GM23338 (cell line): Measurements from ENCODE around the gene OLA1. TPM values are rescaled to one million over a fixed set of nuclear protein-coding genes. Genes with fewer than 3 reads are reported as not detected.

Experiments
- ATAC-seq: fragments of 200-7000 bp; cut with Tn5 transposase; 3 replicates; pipeline ENCODE4 v1.9.1; 2020
- DNase-seq: peaks from one replicate; pipeline ENCODE4 v3.0.0-alpha.2; 2015; ENCODE audit warnings: low spot score
- H2AFZ ChIP-seq: fragments of 200-600 bp; sonication (generic); 2 replicates; pipeline ENCODE4 v1.8.0; 2016; ENCODE audit warnings: antibody characterized with exemption, mild to moderate bottlenecking, moderate library complexity
- H3F3A ChIP-seq: fragments of 200-600 bp; sonication (generic); replicated peaks from 2 replicates; pipeline ENCODE4 v1.8.0; 2017; ENCODE audit warnings: antibody characterized with exemption, mixed run types, low read depth
- H3K27ac ChIP-seq: fragments of 200-600 bp; sonication (generic); 2 replicates; pipeline ENCODE4 v1.6.1; 2016; ENCODE audit warnings: low read depth
- H3K27me3 ChIP-seq: fragments of 200-600 bp; sonication (generic); 2 replicates; pipeline ENCODE4 v1.8.0; 2016; ENCODE audit warnings: mild to moderate bottlenecking, mixed run types, moderate library complexity; ENCODE audit not compliant: insufficient read depth
- H3K36me3 ChIP-seq: fragments of 200-600 bp; sonication (generic); 2 replicates; pipeline ENCODE4 v1.8.0; 2016; ENCODE audit warnings: mild to moderate bottlenecking; ENCODE audit not compliant: insufficient read depth
- H3K4me1 ChIP-seq: fragments of 200-600 bp; sonication (generic); 2 replicates; pipeline ENCODE4 v1.8.0; 2016; ENCODE audit warnings: mild to moderate bottlenecking, moderate library complexity; ENCODE audit not compliant: insufficient read depth
- H3K4me2 ChIP-seq: fragments of 200-600 bp; sonication (generic); 2 replicates; pipeline ENCODE4 v1.7.1; 2017; ENCODE audit warnings: mixed run types
- H3K4me3 ChIP-seq: fragments of 200-600 bp; sonication (generic); 2 replicates; pipeline ENCODE4 v1.6.1; 2016; ENCODE audit warnings: mixed run types
- H3K79me2 ChIP-seq: fragments of 200-600 bp; sonication (generic); replicated peaks from 2 replicates; pipeline ENCODE4 v1.8.0; 2017; ENCODE audit warnings: mild to moderate bottlenecking; ENCODE audit not compliant: insufficient read depth
- H3K9me2 ChIP-seq: fragments of 200-600 bp; sonication (generic); 2 replicates; pipeline ENCODE4 v1.8.0; 2017; ENCODE audit not compliant: insufficient read depth
- H4K20me1 ChIP-seq: fragments of 200-600 bp; sonication (generic); replicated peaks from 2 replicates; pipeline ENCODE4 v1.8.0; 2017; ENCODE audit warnings: mild to moderate bottlenecking; ENCODE audit not compliant: insufficient read depth
- H3K27ac Mint-ChIP-seq: 2 replicates; pipeline ENCODE4 v1.8.0; 2020; ENCODE audit warnings: inconsistent platforms, mild to moderate bottlenecking, moderate library complexity, mixed read lengths
- H3K27me3 Mint-ChIP-seq: 3 replicates; pipeline ENCODE4 v1.8.0; 2022; ENCODE audit warnings: low read depth, mild to moderate bottlenecking, moderate library complexity, mixed read lengths, inconsistent platforms; ENCODE audit not compliant: insufficient read depth, poor library complexity
- H3K36me3 Mint-ChIP-seq: 3 replicates; pipeline ENCODE4 v1.8.0; 2021; ENCODE audit warnings: low read depth, mild to moderate bottlenecking, inconsistent platforms, moderate library complexity, mixed read lengths
- H3K4me1 Mint-ChIP-seq: 3 replicates; pipeline ENCODE4 v1.8.0; 2020; ENCODE audit warnings: mild to moderate bottlenecking, inconsistent platforms, mixed read lengths
- H3K4me3 Mint-ChIP-seq: 3 replicates; pipeline ENCODE4 v1.8.0; 2021; ENCODE audit warnings: moderate library complexity, mild to moderate bottlenecking, inconsistent platforms, mixed read lengths
- H3K9me3 Mint-ChIP-seq: 3 replicates; pipeline ENCODE4 v1.8.0; 2020; ENCODE audit warnings: moderate library complexity, mild to moderate bottlenecking, inconsistent platforms, mixed read lengths
- CREB1 ChIP-seq: fragments of 250-450 bp; sonication (Bioruptor Pico); IDR thresholded peaks from 2 replicates; pipeline ENCODE4 v1.5.0; 2020; ENCODE audit warnings: low read depth, mild to moderate bottlenecking, moderate library complexity
- CTCF ChIP-seq, 2 experiments: fragments of 200-600 bp in 1 of 2; sonication (generic) in 1 of 2; conservative IDR thresholded peaks; 2 replicates each; pipeline versions ENCODE4 v1.5.1 to v1.6.1; 2016 to 2017; ENCODE audit warnings: antibody characterized with exemption in 2 of 2, low read depth in 2 of 2, mild to moderate bottlenecking in 2 of 2, moderate library complexity in 1 of 2
- ETS1 ChIP-seq: IDR thresholded peaks from 2 replicates; pipeline ENCODE4 v1.6.1; 2016; ENCODE audit warnings: antibody characterized with exemption
- EZH2 ChIP-seq: fragments of 200-600 bp; sonication (generic); IDR thresholded peaks from one replicate; pipeline ENCODE4 v1.8.0; 2017; ENCODE audit warnings: antibody characterized with exemption, mild to moderate bottlenecking, low read depth; ENCODE audit not compliant: unreplicated experiment
- NANOG ChIP-seq: IDR thresholded peaks from 2 replicates; pipeline ENCODE4 v1.6.1; 2016; ENCODE audit warnings: antibody characterized with exemption, borderline replicate concordance
- POLR2AphosphoS5 ChIP-seq: IDR thresholded peaks from 2 replicates; pipeline ENCODE4 v1.6.1; 2016; ENCODE audit warnings: antibody characterized with exemption, low read depth
- REST ChIP-seq: IDR thresholded peaks from one replicate; pipeline ENCODE4 v1.6.1; 2018; ENCODE audit warnings: antibody characterized with exemption; ENCODE audit not compliant: unreplicated experiment
- STAT1 ChIP-seq: IDR thresholded peaks from one replicate; pipeline ENCODE4 v1.6.1; 2016; ENCODE audit warnings: antibody characterized with exemption; ENCODE audit not compliant: unreplicated experiment
- ZNF114 ChIP-seq: fragments of 250-450 bp; sonication (Bioruptor Pico); IDR thresholded peaks from 2 replicates; pipeline ENCODE4 v1.5.0; 2020; ENCODE audit warnings: mild to moderate bottlenecking, moderate library complexity
- ZNF331 ChIP-seq: fragments of 250-450 bp; sonication (Bioruptor Pico); IDR thresholded peaks from 2 replicates; pipeline ENCODE4 v1.5.0; 2020; ENCODE audit warnings: low read depth, mild to moderate bottlenecking, moderate library complexity
- polyA plus RNA-seq: library from polyadenylated mRNA; unstranded; fragments of >200 nt; fragmentation: Nextera tagmentation; extraction: Ambion mirVana; gene quantifications from 2 replicates; pipeline ENCODE4 v1.2.1, GENCODE V29; 2016
- total RNA-seq: library from RNA; depleted of rRNA; stranded (reverse); fragments of >200 nt; shearing (Covaris generic); gene quantifications from 2 replicates; pipeline ENCODE4 v1.2.3, GENCODE V29; 2014

The OLA1 gene
- total and polyA plus RNA-seq, 2 experiments from 2014 or later = 104 to 242 TPM

- no peak for TF ChIP-seq CTCF (conservative IDR thresholded peaks at IDR 0.05; ENCODE audit: low read depth in 2 of 2)
- TF ChIP-seq NANOG = no peak
- no peak for TF ChIP-seq REST
- TF ChIP-seq ETS1 = no peak
- TF ChIP-seq ZNF114 (CRISPR knock-in tag) = no peak
- no peak for TF ChIP-seq POLR2AphosphoS5
Measured at GRCh38 chr2:174210862-174211261, 37.5 kb downstream of the OLA1 start (continued).

- DNase-seq (no peak), ATAC-seq (no peak)
- Histone ChIP-seq H3K27me3 (no peaks in the 10 kb centered on the region), H3F3A (no peaks in the 10 kb centered on the region), H3K4me3 (no peak overlapping the region), H3K4me2 (no peak overlapping the region), H3K9me2 (no peaks in the 10 kb centered on the region), H2AFZ (no peak overlapping the region), H3K27ac (no peak overlapping the region), H3K36me3 (no peaks in the 10 kb centered on the region), H3K4me1 (peaks cover 22% of the 10 kb centered on the region), H3K79me2 (peaks cover 40% of the 10 kb centered on the region), H4K20me1 (peaks cover 13% of the 10 kb centered on the region; the same call in 1 of the 2 replicates)
- H3K9me3 Mint-ChIP-seq = no peaks in the 10 kb centered on the region
- peaks cover 35% of the 10 kb centered on the region for H3K4me1 Mint-ChIP-seq
- no peaks in the 10 kb centered on the region for H3K27me3 Mint-ChIP-seq
- H3K36me3 Mint-ChIP-seq = no peaks in the 10 kb centered on the region
- no peak overlapping the region for H3K27ac Mint-ChIP-seq
- no peak overlapping the region for H3K4me3 Mint-ChIP-seq
- TF ChIP-seq POLR2AphosphoS5 (no peak), CREB1 (CRISPR knock-in tag) (no peak), EZH2 (no peak), NANOG (no peak), STAT1 (no peak), ZNF331 (CRISPR knock-in tag) (no peak), REST (no peak), CTCF (conservative IDR thresholded peaks at IDR 0.05; ENCODE audit: low read depth in 2 of 2) (no peak)
Measured at GRCh38 chr2:174209325-174209724, 39.0 kb downstream of the OLA1 start.
